Measurements from ENCODE around the gene EVA1A. TPM values are rescaled to one million over a fixed set of nuclear protein-coding genes. Genes with fewer than 3 reads are reported as not detected.

The EVA1A gene
- total RNA-seq, 1 experiment from 2014 or later = not detected

GRCh38 chr2:75462721-75463120 lies 98.0 kb downstream of the EVA1A start:
- no peaks in the 10 kb centered on the region for H3K9me3 ChIP-seq (replicated peaks)
- H3K4me3 ChIP-seq = no peak overlapping the region
- no peak overlapping the region for H3K27ac ChIP-seq
- 0 out of 2 replicates have a peak, but pooled peaks cover 5% of the 10 kb centered on the region for H3K27me3 ChIP-seq
- no peaks in the 10 kb centered on the region for H3K4me1 ChIP-seq
- H3K36me3 ChIP-seq = no peaks in the 10 kb centered on the region
- no peak for DNase-seq

- Histone ChIP-seq H3K36me3 (no peaks in the 10 kb centered on the region), H3K27ac (no peak overlapping the region), H3K4me3 (no peak overlapping the region), H3K9me3 (replicated peaks) (no peaks in the 10 kb centered on the region), H3K27me3 (0 out of 2 replicates have a peak, but pooled peaks cover 5% of the 10 kb centered on the region), H3K4me1 (no peaks in the 10 kb centered on the region)
- DNase-seq = no peak
Measured at GRCh38 chr2:75462206-75462605, 98.5 kb downstream of the EVA1A start.

GRCh38 chr2:75460630-75461029 lies 100.1 kb downstream of the EVA1A start:
- Histone ChIP-seq H3K27ac (no peak overlapping the region), H3K27me3 (0 out of 2 replicates have a peak, but pooled peaks cover 5% of the 10 kb centered on the region), H3K4me3 (no peak overlapping the region), H3K9me3 (replicated peaks) (no peaks in the 10 kb centered on the region), H3K36me3 (no peaks in the 10 kb centered on the region), H3K4me1 (no peaks in the 10 kb centered on the region)
- no peak for DNase-seq

- no peak for DNase-seq
- H3K9me3 ChIP-seq (replicated peaks) = no peaks in the 10 kb centered on the region
- H3K4me3 ChIP-seq = no peak overlapping the region
- H3K27ac ChIP-seq = no peak overlapping the region
- H3K36me3 ChIP-seq = no peaks in the 10 kb centered on the region
- H3K4me1 ChIP-seq = no peaks in the 10 kb centered on the region
- H3K27me3 ChIP-seq = peaks cover 11% of the 10 kb centered on the region; the same call in 1 of the 2 replicates
Measured at GRCh38 chr2:75459565-75460310, 101.0 kb downstream of the EVA1A start.

- Histone ChIP-seq H3K27me3 (peaks cover 6% of the 10 kb centered on the region; the same call in 1 of the 2 replicates), H3K9me3 (replicated peaks) (no peaks in the 10 kb centered on the region), H3K4me3 (no peak overlapping the region), H3K4me1 (no peaks in the 10 kb centered on the region), H3K27ac (no peak overlapping the region), H3K36me3 (no peaks in the 10 kb centered on the region)
- no peak for DNase-seq
Measured at GRCh38 chr2:75458201-75458600, 102.5 kb downstream of the EVA1A start.

- no peak overlapping the region for H3K27ac ChIP-seq
- H3K4me1 ChIP-seq = no peaks in the 10 kb centered on the region
- no peaks in the 10 kb centered on the region for H3K36me3 ChIP-seq
- no peak for DNase-seq
- H3K9me3 ChIP-seq (replicated peaks) = no peaks in the 10 kb centered on the region
- H3K27me3 ChIP-seq = peaks cover 6% of the 10 kb centered on the region; the same call in 1 of the 2 replicates
- H3K4me3 ChIP-seq = no peak overlapping the region
Measured at GRCh38 chr2:75456825-75457224, 103.9 kb downstream of the EVA1A start.

- no peaks in the 10 kb centered on the region for H3K9me3 ChIP-seq (replicated peaks)
- DNase-seq = no peak
- no peaks in the 10 kb centered on the region for H3K4me1 ChIP-seq
- H3K27ac ChIP-seq = no peak overlapping the region
- H3K4me3 ChIP-seq = no peak overlapping the region
- H3K36me3 ChIP-seq = no peaks in the 10 kb centered on the region
- peaks cover 6% of the 10 kb centered on the region; the same call in 1 of the 2 replicates for H3K27me3 ChIP-seq
Measured at GRCh38 chr2:75456111-75456510, 104.6 kb downstream of the EVA1A start.

- H3K27me3 ChIP-seq = peaks cover 6% of the 10 kb centered on the region; the same call in 1 of the 2 replicates
- no peak for DNase-seq
- no peak overlapping the region for H3K4me3 ChIP-seq
- H3K27ac ChIP-seq = no peak overlapping the region
- H3K4me1 ChIP-seq = no peaks in the 10 kb centered on the region
- no peaks in the 10 kb centered on the region for H3K9me3 ChIP-seq (replicated peaks)
- H3K36me3 ChIP-seq = no peaks in the 10 kb centered on the region
Measured at GRCh38 chr2:75454241-75454620, 106.5 kb downstream of the EVA1A start.

GRCh38 chr2:75453384-75454240 lies 107.1 kb downstream of the EVA1A start:
- no peaks in the 10 kb centered on the region for H3K4me1 ChIP-seq
- H3K9me3 ChIP-seq (replicated peaks) = no peaks in the 10 kb centered on the region
- H3K36me3 ChIP-seq = no peaks in the 10 kb centered on the region
- H3K27ac ChIP-seq = no peak overlapping the region
- H3K4me3 ChIP-seq = no peak overlapping the region
- peaks cover 6% of the 10 kb centered on the region; the same call in 1 of the 2 replicates for H3K27me3 ChIP-seq
- no peak for DNase-seq

GRCh38 chr2:75450068-75450467 lies 110.7 kb downstream of the EVA1A start:
- Histone ChIP-seq H3K27ac (no peak overlapping the region), H3K4me1 (no peaks in the 10 kb centered on the region), H3K9me3 (replicated peaks) (no peaks in the 10 kb centered on the region), H3K4me3 (no peak overlapping the region), H3K27me3 (peaks cover 3% of the 10 kb centered on the region; the same call in 1 of the 2 replicates), H3K36me3 (no peaks in the 10 kb centered on the region)
- no peak for DNase-seq

GRCh38 chr2:75447176-75447575 lies 113.6 kb downstream of the EVA1A start:
- no peak overlapping the region for H3K27ac ChIP-seq
- no peaks in the 10 kb centered on the region for H3K27me3 ChIP-seq
- no peaks in the 10 kb centered on the region for H3K4me1 ChIP-seq
- no peaks in the 10 kb centered on the region for H3K9me3 ChIP-seq (replicated peaks)
- H3K36me3 ChIP-seq = no peaks in the 10 kb centered on the region
- H3K4me3 ChIP-seq = no peak overlapping the region
- DNase-seq = no peak

Other genes with a start within 250 kb of the EVA1A start
- 74.5 and 85.9 TPM in 2 replicates for gene MRPL19, start 85.8 kb upstream of the EVA1A start, total RNA-seq (2014; rRNA removed; shearing (Covaris generic))
- gene GCFC2, start 150.0 kb upstream of the EVA1A start, total RNA-seq (2014; rRNA removed; shearing (Covaris generic)) = 28.1 and 41.1 TPM in 2 replicates

All from SJCRH30 (cell line).